HCT116 (cell line): ENCODE data around the gene PUM1. TPM values are rescaled to one million over a fixed set of nuclear protein-coding genes. Genes with fewer than 3 reads are reported as not detected.

ENCODE experiments used
- ATAC-seq: fragments of 200-7000 bp; cut with Tn5 transposase; 2 replicates; pipeline ENCODE4 v1.9.1; 2020; ENCODE audit warnings: mild to moderate bottlenecking, moderate library complexity
- BruUV-seq: library from RNA; stranded (reverse); fragments of 400-500 nt; replicated peaks from 2 replicates; lab custom pipeline; 2021; lab: Mats Ljungman, UMichigan
- CTCF ChIA-PET: fragments of 300-600 bp; sonication (Branson Sonifier 250); formaldehyde crosslinking; loops from one replicate; lab custom pipeline; 2021; ENCODE audit warnings: antibody characterized with exemption; lab: Charles Lee
- POLR2A ChIA-PET: fragments of 300-600, 350-600 bp; sonication (Branson Sonifier 250); formaldehyde crosslinking; loops from one replicate; lab custom pipeline; 2021; ENCODE audit warnings: antibody characterized with exemption; lab: Charles Lee
- RAD21 ChIA-PET, 2 experiments: fragments of 300-600 bp; sonication (Branson Sonifier 250); formaldehyde crosslinking; loops; one replicate each; lab custom pipeline; 2023; ENCODE audit warnings: low total read pairs in 2 of 2; ENCODE audit not compliant: uncharacterized antibody in 2 of 2, unreplicated experiment in 2 of 2, low non-redundant PET in 1 of 2; lab: Charles Lee
- DNase-seq: peaks from one replicate; pipeline ENCODE4 v3.0.0-alpha.2; 2010; ENCODE audit warnings: low read depth, low spot score
- H2AFZ ChIP-seq: fragments of 200-600 bp; shearing (Covaris generic), sonication (generic); 2 replicates; pipeline ENCODE4 v1.6.1; 2017; ENCODE audit warnings: low read depth, mixed run types, mixed read lengths, antibody characterized with exemption, low read length; ENCODE audit not compliant: poor library complexity, severe bottlenecking
- H3K27ac ChIP-seq: 2 replicates; pipeline ENCODE4 v1.5.1; 2012; ENCODE audit warnings: low read depth, low read length
- H3K27me3 ChIP-seq: fragments of 200-600 bp; sonication (generic); 2 replicates; pipeline ENCODE4 v1.6.1; 2016; ENCODE audit warnings: mixed run types, low read length, mixed read lengths; ENCODE audit not compliant: insufficient read depth
- H3K36me3 ChIP-seq, 2 experiments: fragments of 200-500 bp in 1 of 2; fragments of 200-600 bp in 1 of 2; sonication (Bioruptor generic) in 1 of 2; sonication (generic) in 1 of 2; 2 replicates each; pipeline versions ENCODE4 v1.5.1 to v1.6.1; 2014 to 2016; ENCODE audit warnings: low read length in 2 of 2, inconsistent platforms in 1 of 2, mixed read lengths in 1 of 2, mixed run types in 1 of 2; ENCODE audit not compliant: insufficient read depth in 2 of 2, control insufficient read depth in 1 of 2
- H3K4me1 ChIP-seq, 2 experiments: fragments of 200-600 bp in 1 of 2; sonication (generic) in 1 of 2; 2 replicates each; pipeline versions ENCODE4 v1.5.1 to v1.6.1; 2012 to 2017; ENCODE audit warnings: low read length in 2 of 2, inconsistent platforms in 1 of 2, mild to moderate bottlenecking in 1 of 2, mixed read lengths in 1 of 2, mixed run types in 1 of 2, moderate library complexity in 1 of 2; ENCODE audit not compliant: insufficient read depth in 2 of 2, control insufficient read depth in 1 of 2
- H3K4me2 ChIP-seq: fragments of 200-600 bp; sonication (generic); 2 replicates; pipeline ENCODE4 v1.6.1; 2017; ENCODE audit warnings: mixed run types, low read length, mixed read lengths
- H3K4me3 ChIP-seq, 2 experiments: fragments of 200-600 bp in 1 of 2; sonication (generic) in 1 of 2; replicated peaks in 1 of 2; 2 replicates each; pipeline ENCODE4 v1.5.1; 2011 to 2016; ENCODE audit warnings: low read length in 2 of 2, control low read depth in 1 of 2, low read depth in 1 of 2, mild to moderate bottlenecking in 1 of 2, mixed read lengths in 1 of 2, mixed run types in 1 of 2
- H3K79me2 ChIP-seq: fragments of 200-600 bp; sonication (generic); 2 replicates; pipeline ENCODE4 v1.6.1; 2017; ENCODE audit warnings: mild to moderate bottlenecking, mixed run types, low read length, moderate library complexity, mixed read lengths; ENCODE audit not compliant: insufficient read depth
- H3K9ac ChIP-seq: fragments of 200-600 bp; sonication (generic); 2 replicates; pipeline ENCODE4 v1.6.1; 2016; ENCODE audit warnings: low read length, mixed read lengths
- H3K9me2 ChIP-seq: fragments of 200-600 bp; sonication (generic), shearing (Covaris generic); 2 replicates; pipeline ENCODE4 v1.6.1; 2017; ENCODE audit warnings: mixed run types, mild to moderate bottlenecking, moderate library complexity; ENCODE audit not compliant: insufficient read depth
- H3K9me3 ChIP-seq, 2 experiments: fragments of 200-500 bp in 1 of 2; fragments of 200-600 bp in 1 of 2; sonication (Bioruptor generic) in 1 of 2; sonication (generic) in 1 of 2; 2 replicates each; pipeline ENCODE4 v1.6.1; 2014 to 2017; ENCODE audit warnings: low read length in 2 of 2, mixed read lengths in 2 of 2, inconsistent platforms in 1 of 2, low read depth in 1 of 2, mild to moderate bottlenecking in 1 of 2, mixed run types in 1 of 2, moderate library complexity in 1 of 2; ENCODE audit not compliant: control insufficient read depth in 1 of 2, insufficient read depth in 1 of 2
- H4K20me1 ChIP-seq: fragments of 200-600 bp; sonication (generic), shearing (Covaris generic); 2 replicates; pipeline ENCODE4 v1.6.1; 2017; ENCODE audit warnings: mixed run types, mild to moderate bottlenecking, moderate library complexity; ENCODE audit not compliant: insufficient read depth
- ATF3 ChIP-seq: IDR thresholded peaks from 2 replicates; pipeline ENCODE4 v1.6.1; 2012
- POLR2AphosphoS5 ChIP-seq: IDR thresholded peaks from 2 replicates; pipeline ENCODE4 v1.6.1; 2011; ENCODE audit warnings: mild to moderate bottlenecking, low read depth, low read length, moderate library complexity
- RAD21 ChIP-seq: IDR thresholded peaks from 2 replicates; pipeline ENCODE4 v1.6.1; 2012; ENCODE audit warnings: low read depth, mild to moderate bottlenecking
- REST ChIP-seq: IDR thresholded peaks from 2 replicates; pipeline ENCODE4 v1.6.1; 2012; ENCODE audit warnings: low read depth
- SIN3A ChIP-seq: IDR thresholded peaks from 2 replicates; pipeline ENCODE4 v1.6.1; 2012; ENCODE audit warnings: low read depth
- SP1 ChIP-seq: IDR thresholded peaks from 2 replicates; pipeline ENCODE4 v1.6.1; 2012; ENCODE audit warnings: low read depth
- SRF ChIP-seq: IDR thresholded peaks from 2 replicates; pipeline ENCODE4 v1.6.1; 2012; ENCODE audit warnings: low read depth
- TCF7L2 ChIP-seq: IDR thresholded peaks from 2 replicates; pipeline ENCODE4 v1.7.0; 2011; ENCODE audit warnings: borderline replicate concordance, inconsistent platforms; ENCODE audit not compliant: insufficient read depth, insufficient read length; ENCODE audit errors: extremely low read depth
- YY1 ChIP-seq: IDR thresholded peaks from 2 replicates; pipeline ENCODE4 v1.6.1; 2011; ENCODE audit warnings: low read length, low read depth, moderate library complexity, mild to moderate bottlenecking; ENCODE audit not compliant: insufficient replicate concordance; ENCODE audit errors: extremely low read depth
- intact Hi-C: fragments of 100-400 bp; cut with micrococcal nuclease; formaldehyde crosslinking; loops from 2 replicates; pipeline ENCODE4 v1.10.0; 2022
- total RNA-seq: library from RNA; stranded (reverse); gene quantifications from one replicate; pipeline ENCODE4 v1.2.1, GENCODE V29; 2021; ENCODE audit not compliant: unreplicated experiment
- TF ChIP-seq, protein P1 (sequence below), 3 experiments: fragments of 200-600 bp in 1 of 3; sonication (generic) in 1 of 3; IDR thresholded peaks in 2 of 3; conservative IDR thresholded peaks in 1 of 3; 2 replicates each; pipeline ENCODE4 v1.5.1; 2012 to 2017; ENCODE audit warnings: low read depth in 2 of 3, low read length in 2 of 3, antibody characterized with exemption in 1 of 3, borderline replicate concordance in 1 of 3, control low read depth in 1 of 3, mild to moderate bottlenecking in 1 of 3, mixed read lengths in 1 of 3, mixed run types in 1 of 3, moderate library complexity in 1 of 3; ENCODE audit not compliant: insufficient read depth in 1 of 3

The PUM1 gene
- total RNA-seq, 1 experiment from 2014 or later, result 113 TPM

DNA sequence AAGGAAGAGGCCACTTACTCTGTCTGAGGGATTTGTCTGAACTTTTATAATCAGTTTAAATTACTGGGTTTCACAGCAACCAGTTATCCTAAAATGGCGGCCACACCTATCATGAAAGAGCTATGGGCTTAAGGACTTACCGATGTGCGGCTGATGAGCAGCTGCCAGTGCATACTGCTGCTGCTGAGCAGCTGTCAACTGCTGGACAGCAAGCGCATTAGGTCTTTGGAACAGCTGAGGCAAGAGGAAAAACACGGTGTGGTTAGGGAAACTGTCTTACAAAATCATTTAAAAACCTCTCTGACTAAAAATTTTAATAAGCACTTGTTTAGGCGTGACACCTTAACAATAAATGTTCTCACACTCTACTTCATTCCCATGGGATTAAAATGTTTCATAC is 84.3 kb downstream of the PUM1 start:
- ATAC-seq, result no peak

More for the DNA sequence above, 84.3 kb downstream of the PUM1 start:
- RAD21 ChIA-PET, result no interaction called here
- TF ChIP-seq ATF3 (no peak), RAD21 (no peak), SIN3A (no peak), YY1 (no peak), TCF7L2 (no peak), REST (no peak), POLR2AphosphoS5 (no peak), SRF (no peak), SP1 (no peak)
- TF ChIP-seq, protein P1, sequence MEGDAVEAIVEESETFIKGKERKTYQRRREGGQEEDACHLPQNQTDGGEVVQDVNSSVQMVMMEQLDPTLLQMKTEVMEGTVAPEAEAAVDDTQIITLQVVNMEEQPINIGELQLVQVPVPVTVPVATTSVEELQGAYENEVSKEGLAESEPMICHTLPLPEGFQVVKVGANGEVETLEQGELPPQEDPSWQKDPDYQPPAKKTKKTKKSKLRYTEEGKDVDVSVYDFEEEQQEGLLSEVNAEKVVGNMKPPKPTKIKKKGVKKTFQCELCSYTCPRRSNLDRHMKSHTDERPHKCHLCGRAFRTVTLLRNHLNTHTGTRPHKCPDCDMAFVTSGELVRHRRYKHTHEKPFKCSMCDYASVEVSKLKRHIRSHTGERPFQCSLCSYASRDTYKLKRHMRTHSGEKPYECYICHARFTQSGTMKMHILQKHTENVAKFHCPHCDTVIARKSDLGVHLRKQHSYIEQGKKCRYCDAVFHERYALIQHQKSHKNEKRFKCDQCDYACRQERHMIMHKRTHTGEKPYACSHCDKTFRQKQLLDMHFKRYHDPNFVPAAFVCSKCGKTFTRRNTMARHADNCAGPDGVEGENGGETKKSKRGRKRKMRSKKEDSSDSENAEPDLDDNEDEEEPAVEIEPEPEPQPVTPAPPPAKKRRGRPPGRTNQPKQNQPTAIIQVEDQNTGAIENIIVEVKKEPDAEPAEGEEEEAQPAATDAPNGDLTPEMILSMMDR (IDR thresholded peaks at IDR 0.05 in 2 of 3, conservative IDR thresholded peaks at IDR 0.05 in 1 of 3; ENCODE audit: borderline replicate concordance in 1 of 3, insufficient read depth in 1 of 3, low read depth in 2 of 3, low read length in 2 of 3), result no peak
- TF ChIP-seq, all 23 proteins: peak for 0
- no TSS peak for BruUV-seq
- Histone ChIP-seq H3K4me2 (no peak overlapping the region), H3K79me2 (peaks cover 100% of the 10 kb centered on the region), H3K27me3 (no peaks in the 10 kb centered on the region), H3K9ac (no peak overlapping the region), H2AFZ (no peak overlapping the region), H3K9me2 (no peaks in the 10 kb centered on the region), H3K4me1 (peaks cover 10 to 12% of the 10 kb centered on the region in 2 experiments; a peak in 2 of 4 replicates), H3K9me3 (no peaks in the 10 kb centered on the region), H4K20me1 (peaks cover 16% of the 10 kb centered on the region; the same call in 1 of the 2 replicates), H3K27ac (no peak overlapping the region), H3K4me3 (no peak overlapping the region), H3K36me3 (peaks cover 19 to 39% of the 10 kb centered on the region in 2 experiments; a peak in 3 of 4 replicates)
- CTCF ChIA-PET, result interaction anchor here (1.1 kb wide), 1 partner anchor 13 kb away, joined by 3 read pairs; no protein-coding TSS in a partner anchor
- POLR2A ChIA-PET, result no interaction called here
- DNase-seq, result no peak
- intact Hi-C loops, result no loop called here
